Activated CD8-positive, alpha-beta memory T cell treated with anti-CD3 and anti-CD28 coated beads, Interleukin-2, amount 50 U/mL, for 48 hours (primary cell): ENCODE measurements around the gene YPEL5.
"Not testable (repeated sequence)": the region's sequence is repeated elsewhere in the genome, so short reads cannot be mapped to it uniquely, and the experiment has no call there.

Experiments used
- DNase-seq: peaks from one replicate; pipeline ENCODE4 v3.0.0-alpha.2; 2020

Gene YPEL5

DNA sequence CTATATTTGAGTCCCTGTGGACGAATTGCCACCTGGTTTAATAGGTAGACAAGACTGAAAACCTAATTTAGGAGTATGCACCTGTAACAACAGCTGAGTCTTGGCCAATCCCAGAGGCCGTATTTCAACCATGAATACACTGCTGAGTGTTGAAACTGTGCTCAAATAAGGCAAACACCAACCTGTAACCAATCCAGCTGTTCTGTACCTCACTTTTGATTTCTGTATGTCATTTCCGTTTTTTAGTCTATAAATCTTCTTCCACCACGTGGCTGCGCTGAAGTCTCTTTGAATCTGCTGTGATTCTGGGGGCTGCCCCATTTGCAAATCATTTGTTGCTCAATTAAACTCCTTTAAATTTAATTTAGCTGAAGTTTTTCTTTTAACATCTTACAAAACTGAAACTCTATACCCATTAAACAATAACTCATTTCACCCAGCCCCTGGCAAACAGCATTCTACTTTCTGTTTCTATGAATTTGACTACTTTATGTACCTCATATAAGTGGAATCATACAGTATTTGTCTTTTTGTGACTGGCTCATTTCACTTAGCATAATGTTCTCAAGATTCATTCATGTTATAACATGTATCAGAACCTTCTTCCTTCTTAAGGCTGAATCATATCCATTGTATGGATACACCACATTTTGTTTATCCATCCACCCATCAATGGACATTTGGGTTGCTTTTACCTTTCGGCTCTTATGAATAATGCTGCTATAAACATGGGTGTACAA, 7.5 kb upstream of the YPEL5 start:
- no peak for DNase-seq

- no peak for DNase-seq
Measured at GRCh38 chr2:30141136-30141535, 5.7 kb upstream of the YPEL5 start.

DNA sequence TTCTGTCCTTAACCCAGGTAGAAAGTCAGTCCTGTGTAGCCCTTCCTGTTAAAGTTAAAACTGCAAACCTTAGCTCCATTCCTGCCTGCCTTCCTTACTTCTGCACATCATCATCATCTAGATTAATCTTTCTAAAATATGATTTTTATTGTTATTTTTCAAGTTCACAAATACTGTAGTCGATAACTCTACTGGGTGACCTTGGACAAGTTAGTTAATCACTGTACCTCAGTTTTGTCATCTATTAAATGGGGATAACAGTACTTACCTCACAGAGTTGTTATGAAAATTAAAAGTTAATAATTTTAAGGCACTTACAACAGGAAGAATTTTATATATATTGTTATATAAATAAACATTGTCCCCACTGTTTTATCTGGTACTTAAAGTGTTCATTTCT, 2.5 kb upstream of the YPEL5 start:
- no peak for DNase-seq

DNA sequence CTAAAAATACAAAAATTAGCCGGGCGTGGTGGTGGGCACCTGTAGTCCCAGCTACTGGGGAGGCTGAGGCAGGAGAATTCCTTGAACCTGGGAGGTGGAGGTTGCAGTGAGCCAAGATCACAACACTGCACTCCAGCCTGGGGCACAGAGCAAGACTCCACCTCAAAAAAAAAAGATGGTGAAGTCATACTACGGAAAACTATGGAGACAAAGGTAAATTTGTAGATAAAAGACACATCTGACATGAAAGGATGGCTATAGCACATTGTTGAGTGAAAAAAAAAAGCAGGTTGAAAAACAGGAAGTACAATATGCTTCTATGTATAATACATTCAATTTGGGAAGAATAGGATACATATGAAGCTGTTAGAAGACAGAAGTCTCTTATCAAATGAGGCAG, 1.9 kb upstream of the YPEL5 start:
- DNase-seq, result not testable (repeated sequence)

DNA sequence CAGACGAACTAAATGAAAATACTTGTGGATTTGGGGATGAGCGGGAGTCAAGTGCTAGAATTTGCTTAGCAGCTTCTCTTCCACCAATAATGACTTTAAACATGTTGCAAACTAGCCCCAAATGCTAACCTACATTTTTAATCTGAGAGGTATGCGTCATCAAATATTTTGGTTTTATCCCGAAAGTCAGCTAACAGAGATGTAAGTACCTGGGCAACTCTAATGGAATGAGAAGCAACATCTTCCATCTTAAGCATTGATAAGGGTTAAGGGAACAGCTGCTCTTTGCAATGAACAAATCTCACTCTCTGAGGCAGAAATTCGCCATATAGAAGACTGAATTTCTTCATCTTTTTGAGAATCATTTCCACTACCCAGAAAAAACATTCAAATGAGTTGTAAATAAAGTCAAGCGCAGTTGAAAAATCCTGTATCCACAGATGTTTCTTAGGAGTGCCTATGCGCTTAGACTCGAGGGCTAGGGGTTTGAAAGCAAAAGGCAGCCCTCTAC, 926 bp upstream of the YPEL5 start:
- no peak for DNase-seq

GRCh38 chr2:30147196-30147714, 448 bp downstream of the YPEL5 start:
- DNase-seq, result no peak

DNA sequence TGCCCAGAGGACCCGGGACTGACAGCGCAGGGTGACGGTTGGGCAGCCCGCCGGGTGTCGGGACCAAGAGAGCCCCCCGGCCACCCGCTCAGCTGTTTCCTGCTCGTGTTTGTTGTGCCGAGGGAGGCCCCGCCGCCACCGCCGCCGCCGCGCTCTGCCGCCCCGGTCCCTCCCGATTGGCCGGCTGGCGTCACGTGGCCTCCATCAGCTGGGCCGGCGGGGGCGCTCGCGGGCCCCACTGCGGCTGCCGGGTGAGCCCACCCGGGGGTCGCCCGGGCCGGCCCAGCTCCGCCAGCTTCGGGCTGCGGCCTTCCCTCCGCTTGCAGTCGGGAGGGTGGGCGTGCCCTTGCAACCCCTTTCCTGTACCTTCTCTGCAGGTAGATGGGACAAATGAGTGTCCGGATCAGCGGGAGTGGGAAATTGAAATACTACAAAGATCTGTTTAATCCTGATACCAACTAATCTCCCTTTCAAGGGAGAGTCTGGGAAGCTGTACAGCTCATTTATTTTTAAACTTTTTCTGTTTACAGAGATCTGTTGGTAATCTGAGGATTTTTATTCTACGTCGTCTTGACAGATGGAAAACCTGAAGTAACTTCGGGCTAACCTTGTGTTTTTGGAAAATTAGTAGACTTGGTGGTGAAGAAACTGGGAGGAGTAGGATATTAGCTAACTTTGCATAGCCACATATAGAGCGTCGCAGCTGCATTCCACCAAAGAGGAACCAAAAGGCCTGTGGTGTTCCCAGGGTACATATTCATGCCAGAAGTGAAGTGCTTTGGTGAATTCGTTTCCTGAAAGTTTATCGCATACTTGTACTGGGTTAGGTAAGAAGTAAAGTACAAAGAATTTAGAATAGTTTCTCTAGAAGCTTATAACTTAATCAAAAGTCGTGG, 1.2 kb downstream of the YPEL5 start:
- DNase-seq, result peak; percentile 89

DNA sequence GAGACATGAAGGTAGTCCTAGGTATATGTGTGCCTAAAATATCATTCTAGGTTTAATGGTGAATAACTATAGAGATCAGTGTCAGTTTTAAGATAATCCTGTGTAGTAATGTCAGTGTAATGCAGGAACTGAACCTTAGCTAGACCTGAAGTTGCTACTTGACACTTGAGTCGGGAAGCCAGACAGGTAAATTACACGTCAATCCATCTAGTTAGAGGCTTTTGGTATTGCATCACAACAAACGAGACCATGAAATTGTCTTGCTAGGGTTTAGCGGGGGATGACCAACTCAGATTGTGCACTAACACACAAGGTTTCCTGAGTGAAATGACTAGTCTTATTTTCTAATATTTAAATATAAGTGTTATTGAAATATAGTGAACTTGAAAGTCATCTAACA, 2.0 kb downstream of the YPEL5 start:
- no peak for DNase-seq

GRCh38 chr2:30149513-30149912, 2.7 kb downstream of the YPEL5 start:
- no peak for DNase-seq

DNA sequence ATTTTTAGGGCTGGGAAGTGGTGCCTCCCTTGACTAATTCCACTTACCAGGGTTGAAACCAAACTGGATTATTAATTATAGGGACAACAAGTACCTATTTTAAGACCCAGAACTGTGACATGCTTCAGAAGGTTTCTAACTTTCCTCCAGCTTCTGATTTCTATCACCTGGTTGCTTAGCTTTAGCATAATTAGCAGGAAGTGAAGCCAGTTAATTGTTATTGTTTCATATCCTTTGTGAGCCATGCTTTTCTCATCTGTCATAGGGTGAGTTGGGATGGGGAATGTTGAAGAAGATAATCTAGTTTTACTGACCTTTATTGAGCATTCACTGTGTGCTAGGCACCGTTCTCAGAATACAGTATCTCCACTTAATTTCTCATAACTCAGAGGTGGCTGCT, 3.2 kb downstream of the YPEL5 start:
- DNase-seq, result no peak

DNA sequence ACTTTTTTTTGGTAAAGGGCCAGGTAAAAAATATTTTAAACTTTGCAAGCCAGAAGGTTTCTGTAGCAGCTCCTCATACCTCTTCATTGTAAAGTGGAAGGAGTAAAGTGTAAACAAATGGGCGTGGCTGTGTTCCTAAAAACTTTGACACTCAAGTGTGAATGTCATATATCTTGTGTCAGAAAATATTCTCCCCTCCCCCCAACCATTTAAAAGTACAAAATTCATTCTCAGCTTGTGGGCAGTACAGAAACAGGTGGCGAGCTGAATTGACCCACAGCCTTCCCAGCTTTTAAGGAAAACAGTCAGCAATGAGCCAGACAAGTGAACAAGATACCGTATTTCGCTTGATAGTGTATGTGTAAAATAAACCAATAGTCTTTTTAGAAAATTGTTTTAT, 4.0 kb downstream of the YPEL5 start:
- no peak for DNase-seq

- DNase-seq, result no peak
Measured at GRCh38 chr2:30152385-30152784, 5.6 kb downstream of the YPEL5 start.

- DNase-seq, result no peak
Measured at GRCh38 chr2:30155202-30155601, 8.4 kb downstream of the YPEL5 start.

DNA sequence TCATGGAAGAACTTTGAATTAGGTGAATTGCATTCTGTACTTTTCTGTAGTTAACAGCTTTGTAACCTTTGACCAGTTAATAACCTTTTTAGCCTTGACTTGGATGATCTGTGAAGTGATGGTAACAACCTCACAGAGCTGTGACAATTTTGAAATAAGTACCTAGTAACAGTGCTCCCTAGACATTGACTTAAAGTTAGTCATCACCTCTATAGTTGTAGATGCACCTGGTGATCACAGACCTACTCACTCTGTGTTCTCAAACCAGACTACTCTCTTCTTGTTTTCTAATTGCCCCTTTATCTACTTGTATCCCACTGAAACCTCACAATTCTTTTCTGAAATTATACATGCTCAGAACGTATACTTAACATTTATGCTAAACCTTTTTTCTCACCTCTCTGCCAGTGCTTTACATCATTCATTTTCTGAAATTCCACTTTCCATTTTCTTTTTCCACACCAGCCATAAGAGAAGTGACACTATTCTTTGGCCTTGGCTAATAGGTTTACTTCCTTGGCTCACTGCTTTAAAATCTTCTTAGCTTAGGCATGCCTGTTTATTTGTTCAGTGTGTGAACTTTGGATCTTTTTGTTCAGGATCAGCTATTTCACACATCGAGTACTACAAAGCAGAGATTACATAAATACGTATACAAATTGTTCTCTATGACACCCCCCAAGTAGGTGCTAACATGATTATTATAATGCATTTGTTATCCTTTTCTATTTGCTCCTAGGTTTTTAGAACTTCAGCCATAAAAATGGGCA, 9.3 kb downstream of the YPEL5 start:
- no peak for DNase-seq

DNA sequence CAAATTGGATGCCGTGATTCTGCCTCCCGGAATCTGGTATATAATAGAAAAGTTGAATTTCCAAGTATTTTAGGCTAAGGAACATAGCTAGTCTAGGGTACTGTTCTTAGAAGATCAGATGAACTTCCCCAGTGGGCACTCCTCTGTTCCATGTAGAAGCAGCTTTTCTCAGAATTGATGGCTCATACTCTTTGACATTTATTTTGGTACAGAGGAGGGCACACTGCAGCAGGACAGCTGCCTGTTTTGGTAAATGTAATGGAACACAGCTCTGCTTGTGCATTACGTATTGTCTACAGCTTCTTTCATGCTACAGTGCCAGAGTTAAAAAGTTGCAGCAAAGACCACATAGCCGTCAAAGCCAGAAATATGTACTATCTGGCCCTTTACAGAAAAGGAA, 10.8 kb downstream of the YPEL5 start:
- DNase-seq, result no peak

DNA sequence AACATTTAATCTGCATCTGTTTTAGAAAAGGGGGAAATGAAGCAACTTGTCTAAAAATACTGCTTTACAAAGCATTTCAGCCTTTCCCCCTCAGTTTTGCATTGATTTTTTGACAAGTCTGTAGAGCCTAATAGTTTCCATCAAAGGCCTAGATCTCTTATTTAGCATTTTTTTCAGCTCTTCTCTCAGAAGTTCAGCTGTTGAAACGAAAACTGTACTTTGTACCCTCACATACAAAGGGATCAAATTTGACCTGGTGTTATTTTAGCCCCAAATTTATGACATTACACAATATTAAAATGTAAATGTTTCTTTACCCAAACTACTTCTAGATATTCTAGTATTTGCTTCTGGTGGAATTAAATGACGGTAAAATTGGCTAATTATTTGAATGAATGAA, 13.0 kb downstream of the YPEL5 start:
- no peak for DNase-seq

GRCh38 chr2:30161929-30162706, 15.3 kb downstream of the YPEL5 start:
- DNase-seq, result no peak

DNA sequence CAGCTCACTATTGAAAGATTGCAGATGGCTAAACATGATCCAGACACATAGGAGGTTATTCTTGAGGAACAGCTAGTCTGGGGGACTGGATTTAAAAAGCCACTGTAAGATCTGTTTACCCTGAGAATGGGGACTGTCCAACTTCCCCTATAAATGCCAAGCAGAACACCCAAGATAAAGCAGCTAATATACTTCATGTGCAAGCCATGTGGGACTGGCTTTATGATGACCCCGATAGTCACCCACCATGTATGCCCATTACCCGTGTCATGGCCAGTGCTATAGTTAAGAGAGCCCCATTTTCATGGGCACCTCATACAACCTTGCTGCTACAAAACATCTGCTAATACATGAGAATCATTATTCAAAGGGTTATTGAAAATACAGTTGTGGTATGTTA, 16.0 kb downstream of the YPEL5 start:
- DNase-seq, result no peak

- no peak for DNase-seq
Measured at GRCh38 chr2:30164131-30164925, 17.5 kb downstream of the YPEL5 start.

DNA sequence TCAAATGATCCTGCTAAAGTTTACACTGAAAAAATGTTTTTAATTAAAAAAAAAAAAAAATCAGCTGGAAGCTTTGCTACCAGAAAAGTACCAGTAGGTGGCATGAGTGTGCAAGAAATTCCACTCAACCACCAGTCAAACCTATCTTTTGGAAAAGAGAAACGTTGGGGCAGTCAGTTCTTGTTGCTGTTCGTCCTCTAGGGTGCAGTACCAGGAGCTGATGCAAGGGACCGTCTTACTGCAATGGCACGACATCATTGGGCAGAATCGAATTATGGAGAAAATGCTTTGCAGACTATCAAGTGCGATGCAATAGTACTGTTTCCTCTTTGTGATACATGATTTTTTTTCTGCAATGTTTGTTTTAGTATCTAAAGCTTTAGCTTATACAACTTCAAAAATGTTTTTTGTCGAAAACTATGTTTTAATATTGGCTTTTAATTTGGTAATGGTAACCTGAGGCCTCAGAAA, 18.3 kb downstream of the YPEL5 start:
- no peak for DNase-seq

DNA sequence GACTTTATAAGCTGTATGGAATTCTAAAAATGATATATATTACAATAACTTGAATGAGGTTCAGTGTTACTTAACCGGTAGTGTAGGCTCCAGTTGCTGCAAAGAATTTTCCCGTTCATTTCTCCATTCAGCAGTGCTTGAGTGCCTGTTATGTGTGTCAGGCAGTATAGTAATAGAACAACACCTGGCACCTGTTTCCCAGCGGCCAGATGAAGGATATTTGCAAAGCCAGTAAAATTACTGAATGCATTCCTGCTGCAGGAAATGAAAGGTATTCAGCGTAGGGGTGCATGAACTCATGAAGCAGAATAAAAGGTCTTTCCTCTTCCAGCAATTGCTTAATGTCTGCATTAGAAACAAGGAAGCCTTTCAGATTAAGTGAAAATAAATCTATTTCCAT, 18.8 kb downstream of the YPEL5 start:
- no peak for DNase-seq
